ENCODE measurements around the gene RIT2. TPM values are rescaled to one million over a fixed set of nuclear protein-coding genes. Genes with fewer than 3 reads are reported as not detected.

RIT2 gene
- total RNA-seq, 1 donor from 2014 or later: not detected

- TF ChIP-seq CTCF (IDR thresholded peaks at IDR 0.05; ENCODE audit: unreplicated experiment): no peak
- peaks cover 27% of the 10 kb centered on the region for H3K4me1 Mint-ChIP-seq (ENCODE audit: low read depth)
- no peaks in the 10 kb centered on the region for H3K9me3 Mint-ChIP-seq (ENCODE audit: low read depth)
- H3K4me3 Mint-ChIP-seq (ENCODE audit: low read depth): no peak overlapping the region
- H3K27me3 Mint-ChIP-seq: no peaks in the 10 kb centered on the region
- no peak overlapping the region for H3K27ac Mint-ChIP-seq
- H3K36me3 Mint-ChIP-seq (ENCODE audit: insufficient read depth): no peaks in the 10 kb centered on the region
- DNase-seq (ENCODE audit: low spot score, unreplicated experiment): no peak
Measured at GRCh38 chr18:42922363-42922762, 193.1 kb downstream of the RIT2 start.

GRCh38 chr18:42921226-42921737 lies 194.2 kb downstream of the RIT2 start:
- no peaks in the 10 kb centered on the region for H3K9me3 Mint-ChIP-seq (ENCODE audit: low read depth)
- H3K4me1 Mint-ChIP-seq (ENCODE audit: low read depth): peaks cover 27% of the 10 kb centered on the region
- H3K27me3 Mint-ChIP-seq: no peaks in the 10 kb centered on the region
- no peak overlapping the region for H3K4me3 Mint-ChIP-seq (ENCODE audit: low read depth)
- TF ChIP-seq CTCF (IDR thresholded peaks at IDR 0.05; ENCODE audit: unreplicated experiment): no peak
- no peak for DNase-seq (ENCODE audit: low spot score, unreplicated experiment)
- peak overlapping the region; percentile 80 for H3K27ac Mint-ChIP-seq
- H3K36me3 Mint-ChIP-seq (ENCODE audit: insufficient read depth): no peaks in the 10 kb centered on the region

- H3K9me3 Mint-ChIP-seq (ENCODE audit: low read depth): no peaks in the 10 kb centered on the region
- H3K36me3 Mint-ChIP-seq (ENCODE audit: insufficient read depth): no peaks in the 10 kb centered on the region
- no peak for DNase-seq (ENCODE audit: low spot score, unreplicated experiment)
- TF ChIP-seq CTCF (IDR thresholded peaks at IDR 0.05; ENCODE audit: unreplicated experiment): no peak
- H3K27me3 Mint-ChIP-seq: no peaks in the 10 kb centered on the region
- H3K4me1 Mint-ChIP-seq (ENCODE audit: low read depth): peaks cover 27% of the 10 kb centered on the region
- no peak overlapping the region for H3K4me3 Mint-ChIP-seq (ENCODE audit: low read depth)
- peak overlapping the region; percentile 81 for H3K27ac Mint-ChIP-seq
Measured at GRCh38 chr18:42920621-42921020, 194.9 kb downstream of the RIT2 start.

GRCh38 chr18:42915299-42915698 lies 200.2 kb downstream of the RIT2 start:
- peak overlapping the region; percentile 72 for H3K27ac Mint-ChIP-seq

GRCh38 chr18:42914476-42914875 lies 201.0 kb downstream of the RIT2 start:
- TF ChIP-seq CTCF (IDR thresholded peaks at IDR 0.05; ENCODE audit: unreplicated experiment): no peak
- H3K27me3 Mint-ChIP-seq: no peaks in the 10 kb centered on the region
- no peak overlapping the region for H3K4me3 Mint-ChIP-seq (ENCODE audit: low read depth)
- H3K36me3 Mint-ChIP-seq (ENCODE audit: insufficient read depth): no peaks in the 10 kb centered on the region
- peaks cover 8% of the 10 kb centered on the region for H3K4me1 Mint-ChIP-seq (ENCODE audit: low read depth)
- no peak overlapping the region for H3K27ac Mint-ChIP-seq
- DNase-seq (ENCODE audit: low spot score, unreplicated experiment): no peak
- no peaks in the 10 kb centered on the region for H3K9me3 Mint-ChIP-seq (ENCODE audit: low read depth)

More at GRCh38 chr18:42915299-42915698, 200.2 kb downstream of the RIT2 start:
- Mint-ChIP-seq H3K4me3 (ENCODE audit: low read depth) (no peak overlapping the region), H3K4me1 (ENCODE audit: low read depth) (peaks cover 11% of the 10 kb centered on the region), H3K36me3 (ENCODE audit: insufficient read depth) (no peaks in the 10 kb centered on the region), H3K9me3 (ENCODE audit: low read depth) (no peaks in the 10 kb centered on the region), H3K27me3 (no peaks in the 10 kb centered on the region)
- TF ChIP-seq CTCF (IDR thresholded peaks at IDR 0.05; ENCODE audit: unreplicated experiment): no peak
- no peak for DNase-seq (ENCODE audit: low spot score, unreplicated experiment)
